ENCODE results near the gene FNDC11.

DNA sequence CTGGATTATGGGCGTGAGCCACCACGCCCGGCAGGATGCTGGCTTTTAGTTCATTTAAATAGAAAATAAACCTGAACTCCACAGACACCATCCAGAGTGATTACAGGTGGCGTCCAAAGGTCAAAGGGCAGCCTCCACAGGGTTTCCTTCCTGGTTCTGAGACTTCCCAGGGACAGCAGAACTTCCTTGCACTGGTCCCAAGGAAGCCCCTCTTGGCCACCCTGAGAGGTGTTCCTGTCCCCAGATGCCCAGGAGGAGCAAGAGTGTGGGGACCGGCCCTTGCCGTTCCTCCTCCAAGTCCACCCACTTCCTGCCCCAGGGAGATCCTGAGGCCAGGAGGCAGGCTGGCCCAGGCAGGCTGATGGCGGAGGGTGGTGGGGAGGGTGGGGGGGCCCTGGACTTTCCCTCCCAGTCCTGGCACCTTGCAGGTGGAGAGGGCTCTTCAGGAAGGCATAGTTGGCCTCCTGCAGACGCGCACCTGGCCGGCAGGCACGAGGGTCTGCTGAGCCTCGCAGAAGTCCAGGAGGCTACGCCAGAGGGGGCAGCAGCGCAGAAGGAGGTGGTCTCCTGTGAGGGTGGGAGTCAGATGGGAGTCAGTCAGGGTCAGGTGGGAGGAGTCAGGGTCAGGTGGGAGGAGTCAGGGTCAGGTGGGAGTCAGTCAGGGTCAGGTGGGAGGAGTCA is 5.0 kb downstream of the FNDC11 start:
- TF ChIP-seq ZNF335 (CRISPR knock-in tag; IDR thresholded peaks at IDR 0.05), result no peak
- no peak for TF ChIP-seq GPBP1L1 (CRISPR knock-in tag; IDR thresholded peaks at IDR 0.05)
- TF ChIP-seq CTCF (CRISPR knock-in tag; IDR thresholded peaks at IDR 0.05), result no peak
- TF ChIP-seq HMGXB4 (CRISPR knock-in tag; IDR thresholded peaks at IDR 0.05; ENCODE audit: borderline replicate concordance in 1 of 2, low read depth in 1 of 2), result no peak
- no peak for TF ChIP-seq ZNF552 (CRISPR knock-in tag; IDR thresholded peaks at IDR 0.05; ENCODE audit: borderline replicate concordance)
- TF ChIP-seq MXI1 (IDR thresholded peaks at IDR 0.05; ENCODE audit: borderline replicate concordance, low read depth, low read length), result no peak
- TF ChIP-seq PHB2 (IDR thresholded peaks at IDR 0.05; ENCODE audit: partially characterized antibody), result no peak
- no peak for TF ChIP-seq NFKBIZ (CRISPR knock-in tag; IDR thresholded peaks at IDR 0.05)
- no peak for TF ChIP-seq ZNF281 (CRISPR knock-in tag; IDR thresholded peaks at IDR 0.05; ENCODE audit: borderline replicate concordance)
- TF ChIP-seq ZEB1 (IDR thresholded peaks at IDR 0.05; ENCODE audit: insufficient replicate concordance, low read depth), result no peak
- TF ChIP-seq FUBP1 (CRISPR knock-in tag; IDR thresholded peaks at IDR 0.05; ENCODE audit: borderline replicate concordance), result no peak
- TF ChIP-seq HNF4G (IDR thresholded peaks at IDR 0.05; ENCODE audit: borderline replicate concordance, low read depth, low read length), result no peak
- TF ChIP-seq HNF4G (CRISPR knock-in tag; IDR thresholded peaks at IDR 0.05; ENCODE audit: borderline replicate concordance, low read depth), result no peak

Data from HepG2 (cell line).